Caco-2 (cell line): ENCODE data around the gene AGAP1. TPM values are rescaled to one million over a fixed set of nuclear protein-coding genes. Genes with fewer than 3 reads are reported as not detected.

Experiments
- BruUV-seq: library from RNA; stranded (reverse); fragments of 400-500 nt; replicated peaks from 2 replicates; lab custom pipeline; 2021; lab: Mats Ljungman, UMichigan
- CTCF ChIA-PET: fragments of 300-600 bp; sonication (Branson Sonifier 250); formaldehyde crosslinking; loops from one replicate; lab custom pipeline; 2022; ENCODE audit warnings: antibody characterized with exemption; lab: Charles Lee
- POLR2A ChIA-PET: fragments of 300-600 bp; sonication (Branson Sonifier 250); formaldehyde crosslinking; loops from one replicate; lab custom pipeline; 2022; ENCODE audit warnings: antibody characterized with exemption; lab: Charles Lee
- DNase-seq, 2 experiments: peaks; one replicate each; pipeline versions ENCODE4 v3.0.0 to v3.0.0-alpha.2; 2020 to 2022
- H3K27me3 ChIP-seq: replicated peaks from 2 replicates; pipeline ENCODE4 v1.6.0; 2011; ENCODE audit warnings: low read length; ENCODE audit not compliant: control insufficient read depth, insufficient read depth
- H3K36me3 ChIP-seq: 2 replicates; pipeline ENCODE4 v1.5.1; 2011; ENCODE audit warnings: low read length; ENCODE audit not compliant: control insufficient read depth, insufficient read depth
- H3K4me1 ChIP-seq: fragments of 250-450 bp; sonication (Bioruptor Pico); 2 replicates; pipeline ENCODE4 v1.5.1; 2020; ENCODE audit warnings: mild to moderate bottlenecking
- H3K4me3 ChIP-seq: 2 replicates; pipeline ENCODE4 v1.5.1; 2011; ENCODE audit warnings: low read depth, mild to moderate bottlenecking, control low read depth, low read length
- H3K9me3 ChIP-seq: fragments of 250-450 bp; sonication (Bioruptor Pico); 2 replicates; pipeline ENCODE4 v1.5.1; 2020; ENCODE audit warnings: mild to moderate bottlenecking, moderate library complexity
- H3K27ac Mint-ChIP-seq: one replicate; pipeline ENCODE4 v1.8.0; 2022; ENCODE audit warnings: mixed read lengths; ENCODE audit not compliant: unreplicated experiment
- H3K27me3 Mint-ChIP-seq: one replicate; pipeline ENCODE4 v1.8.0; 2022; ENCODE audit warnings: mixed read lengths; ENCODE audit not compliant: insufficient read depth, unreplicated experiment
- H3K36me3 Mint-ChIP-seq: one replicate; pipeline ENCODE4 v1.8.0; 2022; ENCODE audit warnings: mild to moderate bottlenecking, mixed read lengths; ENCODE audit not compliant: insufficient read depth, unreplicated experiment
- H3K4me1 Mint-ChIP-seq: one replicate; pipeline ENCODE4 v1.8.0; 2022; ENCODE audit warnings: low read depth, mixed read lengths; ENCODE audit not compliant: unreplicated experiment
- H3K4me3 Mint-ChIP-seq: one replicate; pipeline ENCODE4 v1.8.0; 2022; ENCODE audit warnings: mild to moderate bottlenecking, moderate library complexity, mixed read lengths; ENCODE audit not compliant: unreplicated experiment
- H3K9me3 Mint-ChIP-seq: one replicate; pipeline ENCODE4 v1.8.0; 2022; ENCODE audit warnings: mixed read lengths; ENCODE audit not compliant: unreplicated experiment
- intact Hi-C: fragments of 100-400 bp; cut with micrococcal nuclease; formaldehyde crosslinking; loops from one replicate; pipeline ENCODE4 v1.10.0; 2022; ENCODE audit not compliant: unreplicated experiment
- total RNA-seq: library from RNA; stranded (reverse); gene quantifications from 2 replicates; pipeline ENCODE4 v1.2.3, GENCODE V29; 2022
- TF ChIP-seq, protein P1 (sequence below), 2 experiments: fragments of 200-600 bp in 1 of 2; IDR thresholded peaks; 1 replicate in 1 of 2; 2 replicates in 1 of 2; pipeline versions ENCODE4 v1.5.1 to v1.8.0; 2011 to 2022; ENCODE audit warnings: antibody characterized with exemption in 1 of 2, control low read depth in 1 of 2, inconsistent platforms in 1 of 2, low read depth in 1 of 2, low read length in 1 of 2, mild to moderate bottlenecking in 1 of 2, moderate library complexity in 1 of 2; ENCODE audit not compliant: insufficient read depth in 1 of 2, severe bottlenecking in 1 of 2, unreplicated experiment in 1 of 2

AGAP1 gene
- total RNA-seq, 1 experiment from 2014 or later = 41.7 TPM

- Mint-ChIP-seq H3K4me3 (no peak overlapping the region), H3K27ac (no peak overlapping the region), H3K9me3 (no peaks in the 10 kb centered on the region), H3K36me3 (no peaks in the 10 kb centered on the region), H3K27me3 (no peaks in the 10 kb centered on the region), H3K4me1 (no peaks in the 10 kb centered on the region)
- no peak overlapping the region for H3K4me3 ChIP-seq
- POLR2A ChIA-PET = no interaction called here
- DNase-seq = no peak
- intact Hi-C loops = no loop called here
- H3K27me3 ChIP-seq = no peaks in the 10 kb centered on the region
- TF ChIP-seq, protein P1, sequence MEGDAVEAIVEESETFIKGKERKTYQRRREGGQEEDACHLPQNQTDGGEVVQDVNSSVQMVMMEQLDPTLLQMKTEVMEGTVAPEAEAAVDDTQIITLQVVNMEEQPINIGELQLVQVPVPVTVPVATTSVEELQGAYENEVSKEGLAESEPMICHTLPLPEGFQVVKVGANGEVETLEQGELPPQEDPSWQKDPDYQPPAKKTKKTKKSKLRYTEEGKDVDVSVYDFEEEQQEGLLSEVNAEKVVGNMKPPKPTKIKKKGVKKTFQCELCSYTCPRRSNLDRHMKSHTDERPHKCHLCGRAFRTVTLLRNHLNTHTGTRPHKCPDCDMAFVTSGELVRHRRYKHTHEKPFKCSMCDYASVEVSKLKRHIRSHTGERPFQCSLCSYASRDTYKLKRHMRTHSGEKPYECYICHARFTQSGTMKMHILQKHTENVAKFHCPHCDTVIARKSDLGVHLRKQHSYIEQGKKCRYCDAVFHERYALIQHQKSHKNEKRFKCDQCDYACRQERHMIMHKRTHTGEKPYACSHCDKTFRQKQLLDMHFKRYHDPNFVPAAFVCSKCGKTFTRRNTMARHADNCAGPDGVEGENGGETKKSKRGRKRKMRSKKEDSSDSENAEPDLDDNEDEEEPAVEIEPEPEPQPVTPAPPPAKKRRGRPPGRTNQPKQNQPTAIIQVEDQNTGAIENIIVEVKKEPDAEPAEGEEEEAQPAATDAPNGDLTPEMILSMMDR (IDR thresholded peaks at IDR 0.05; ENCODE audit: insufficient read depth in 1 of 2, low read depth in 1 of 2, low read length in 1 of 2, severe bottlenecking in 1 of 2, unreplicated experiment in 1 of 2) = no peak
- H3K9me3 ChIP-seq = no peaks in the 10 kb centered on the region
- no peaks in the 10 kb centered on the region for H3K36me3 ChIP-seq
- CTCF ChIA-PET = no interaction called here
- no TSS peak for BruUV-seq
- no peaks in the 10 kb centered on the region for H3K4me1 ChIP-seq
Measured at GRCh38 chr2:236105955-236106607, 612.2 kb downstream of the AGAP1 start.

DNA sequence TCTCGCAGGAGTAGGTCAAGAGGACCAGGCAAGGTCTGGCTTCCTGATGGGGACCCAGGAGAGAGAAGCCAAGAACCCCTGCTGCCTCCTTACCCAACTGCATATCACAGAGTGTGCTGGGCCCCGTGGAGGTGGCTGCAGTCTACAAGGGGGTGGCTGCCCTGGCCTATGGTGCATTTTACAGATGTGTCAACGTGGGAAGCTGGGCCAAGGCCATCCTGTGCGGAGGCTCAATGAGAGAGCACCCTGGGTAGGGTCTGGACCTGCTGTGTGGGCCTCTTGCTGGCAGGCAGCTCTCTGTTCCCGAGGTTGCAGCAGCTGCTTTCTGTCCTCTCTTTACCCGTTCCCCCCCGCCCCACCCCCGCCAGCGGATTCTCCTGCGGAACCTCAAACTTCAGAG, 612.9 kb downstream of the AGAP1 start:
- Histone ChIP-seq H3K4me1 (no peaks in the 10 kb centered on the region), H3K27me3 (no peaks in the 10 kb centered on the region), H3K4me3 (no peak overlapping the region), H3K9me3 (no peaks in the 10 kb centered on the region), H3K36me3 (no peaks in the 10 kb centered on the region)
- intact Hi-C loops = no loop called here
- H3K4me3 Mint-ChIP-seq = no peak overlapping the region
- CTCF ChIA-PET = no interaction called here
- no peaks in the 10 kb centered on the region for H3K9me3 Mint-ChIP-seq
- POLR2A ChIA-PET = no interaction called here
- no peaks in the 10 kb centered on the region for H3K27me3 Mint-ChIP-seq
- no peak for DNase-seq
- H3K4me1 Mint-ChIP-seq = no peaks in the 10 kb centered on the region
- no peak overlapping the region for H3K27ac Mint-ChIP-seq
- no peaks in the 10 kb centered on the region for H3K36me3 Mint-ChIP-seq
- TF ChIP-seq, protein P1 (IDR thresholded peaks at IDR 0.05; ENCODE audit: insufficient read depth in 1 of 2, low read depth in 1 of 2, low read length in 1 of 2, severe bottlenecking in 1 of 2, unreplicated experiment in 1 of 2) = no peak
- BruUV-seq = no TSS peak

DNA sequence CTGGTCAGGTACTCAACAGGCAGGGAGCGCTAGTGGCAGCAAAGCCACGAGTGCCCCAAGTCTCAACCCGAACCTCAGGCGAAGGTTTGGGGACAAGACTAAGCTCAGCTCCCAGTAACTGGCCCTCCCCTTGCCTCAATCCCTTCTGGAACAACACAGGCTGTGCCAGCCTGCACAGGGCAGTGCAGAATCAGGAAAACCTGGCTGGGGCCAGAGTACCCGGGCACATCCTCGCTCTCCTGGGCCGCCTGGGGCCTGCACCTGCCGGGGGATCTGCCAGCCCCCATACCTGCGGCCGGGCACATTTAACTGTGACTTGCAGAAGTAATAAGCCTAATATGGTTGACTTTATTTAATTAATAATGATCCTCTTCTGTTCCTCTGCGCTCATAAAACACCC, 613.7 kb downstream of the AGAP1 start:
- DNase-seq = no peak
- no peak overlapping the region for H3K4me3 ChIP-seq
- no peaks in the 10 kb centered on the region for H3K27me3 Mint-ChIP-seq
- H3K36me3 ChIP-seq = no peaks in the 10 kb centered on the region
- no peaks in the 10 kb centered on the region for H3K36me3 Mint-ChIP-seq
- H3K27me3 ChIP-seq = no peaks in the 10 kb centered on the region
- no peak overlapping the region for H3K27ac Mint-ChIP-seq
- H3K4me1 Mint-ChIP-seq = no peaks in the 10 kb centered on the region
- TF ChIP-seq, protein P1 (IDR thresholded peaks at IDR 0.05; ENCODE audit: insufficient read depth in 1 of 2, low read depth in 1 of 2, low read length in 1 of 2, severe bottlenecking in 1 of 2, unreplicated experiment in 1 of 2) = no peak
- H3K9me3 ChIP-seq = no peaks in the 10 kb centered on the region
- no peak overlapping the region for H3K4me3 Mint-ChIP-seq
- intact Hi-C loops = no loop called here
- BruUV-seq = no TSS peak
- H3K4me1 ChIP-seq = no peaks in the 10 kb centered on the region
- POLR2A ChIA-PET = no interaction called here
- H3K9me3 Mint-ChIP-seq = no peaks in the 10 kb centered on the region
- CTCF ChIA-PET = no interaction called here
